Stimulated activated naive CD4-positive, alpha-beta T cell (primary cell): Measurements from ENCODE around the gene SF3A2.

Experiments
- DNase-seq, 6 experiments: peaks; one replicate each; lab custom pipeline; 2025; lab: John Stamatoyannopoulos, UW

Gene SF3A2

GRCh38 chr19:2291185-2291751 lies 54.6 kb downstream of the SF3A2 start:
- DNase-seq, result no peak

GRCh38 chr19:2294687-2295335 lies 58.2 kb downstream of the SF3A2 start:
- no peak for DNase-seq

GRCh38 chr19:2296141-2296540 lies 59.5 kb downstream of the SF3A2 start:
- DNase-seq, result no peak
